CD4-positive, alpha-beta T cell treated with Interleukin-4 for 4 hours (primary cell): ENCODE results near the gene VGLL4.
"Not testable (repeated sequence)": the region's sequence is repeated elsewhere in the genome, so short reads cannot be mapped to it uniquely, and the experiment has no call there.

Experiments
- DNase-seq: peaks from one replicate; pipeline ENCODE4 v3.0.0-alpha.2; 2020

VGLL4 gene

GRCh38 chr3:11643605-11644087 lies at the start of gene VGLL4:
Gene VGLL4, minus strand, starts transcription at chr3:11643915. Its CDS starts 397 bp downstream, at chr3:11643518.
- peak; percentile 57 for DNase-seq

GRCh38 chr3:11692532-11692813 lies 48.8 kb upstream of the VGLL4 start:
- no peak for DNase-seq

GRCh38 chr3:11691767-11692531 lies 48.2 kb upstream of the VGLL4 start:
- no peak for DNase-seq

- DNase-seq = no peak
These were observed 47.4 kb upstream of the VGLL4 start for GRCh38 chr3:11690863-11691766.

- DNase-seq = no peak
These were observed 46.0 kb upstream of the VGLL4 start for GRCh38 chr3:11689749-11690148.

GRCh38 chr3:11684980-11685379 lies 41.3 kb upstream of the VGLL4 start:
- DNase-seq = not testable (repeated sequence)

GRCh38 chr3:11680509-11680908 lies 36.8 kb upstream of the VGLL4 start:
- DNase-seq = no peak

GRCh38 chr3:11679964-11680363 lies 36.2 kb upstream of the VGLL4 start:
- DNase-seq = no peak

- DNase-seq = no peak
These were observed 28.6 kb upstream of the VGLL4 start for GRCh38 chr3:11672363-11672762.

GRCh38 chr3:11671648-11672100 lies 28.0 kb upstream of the VGLL4 start:
- no peak for DNase-seq

- no peak for DNase-seq
These were observed 24.8 kb upstream of the VGLL4 start for GRCh38 chr3:11668243-11669235.

- DNase-seq = no peak
These were observed 21.6 kb upstream of the VGLL4 start for GRCh38 chr3:11665331-11665730.

GRCh38 chr3:11662392-11662990 lies 18.8 kb upstream of the VGLL4 start:
- DNase-seq = no peak

GRCh38 chr3:11661827-11662226 lies 18.1 kb upstream of the VGLL4 start:
- DNase-seq = no peak

GRCh38 chr3:11661052-11661656 lies 17.4 kb upstream of the VGLL4 start:
- DNase-seq = no peak

GRCh38 chr3:11660242-11660641 lies 16.5 kb upstream of the VGLL4 start:
- DNase-seq = no peak

GRCh38 chr3:11658180-11658579 lies 14.5 kb upstream of the VGLL4 start:
- DNase-seq = no peak

- no peak for DNase-seq
These were observed 11.6 kb upstream of the VGLL4 start for GRCh38 chr3:11655196-11655928.

GRCh38 chr3:11654166-11654565 lies 10.5 kb upstream of the VGLL4 start:
- no peak for DNase-seq

- no peak for DNase-seq
These were observed 9.8 kb upstream of the VGLL4 start for GRCh38 chr3:11653298-11654055.
